WTC11 (cell line): ENCODE measurements around the gene SLC26A2. TPM values are rescaled to one million over a fixed set of nuclear protein-coding genes. Genes with fewer than 3 reads are reported as not detected.

ENCODE experiments used
- ATAC-seq: fragments of 200-7000 bp; cut with Tn5 transposase; 2 replicates; pipeline ENCODE4 v1.10.0; 2021; ENCODE audit warnings: mild to moderate bottlenecking, moderate library complexity
- CTCF ChIA-PET: fragments of 300-600 bp; sonication (Branson Sonifier 250); formaldehyde crosslinking; loops from one replicate; lab custom pipeline; 2021; ENCODE audit warnings: antibody characterized with exemption; lab: Charles Lee
- POLR2A ChIA-PET: fragments of 350-600 bp; sonication (Branson Sonifier 250); formaldehyde crosslinking; loops from one replicate; lab custom pipeline; 2021; ENCODE audit warnings: antibody characterized with exemption; lab: Charles Lee
- DNase-seq: peaks from one replicate; pipeline ENCODE4 v3.0.0; 2021; ENCODE audit warnings: low spot score
- H3K27ac Mint-ChIP-seq: 2 replicates; pipeline ENCODE4 v1.8.0; 2021; ENCODE audit warnings: mixed read lengths
- H3K27me3 Mint-ChIP-seq: 2 replicates; pipeline ENCODE4 v1.8.0; 2021; ENCODE audit warnings: low read depth, mild to moderate bottlenecking, moderate library complexity, mixed read lengths
- H3K36me3 Mint-ChIP-seq: 2 replicates; pipeline ENCODE4 v1.8.0; 2021; ENCODE audit warnings: mixed read lengths
- H3K4me1 Mint-ChIP-seq: 2 replicates; pipeline ENCODE4 v1.8.0; 2022; ENCODE audit warnings: mixed read lengths
- H3K4me3 Mint-ChIP-seq: 2 replicates; pipeline ENCODE4 v1.8.0; 2021; ENCODE audit warnings: mild to moderate bottlenecking, moderate library complexity, mixed read lengths
- H3K9me3 Mint-ChIP-seq: 2 replicates; pipeline ENCODE4 v1.8.0; 2021; ENCODE audit warnings: mixed read lengths
- CBFB ChIP-seq: sonication (generic); formaldehyde crosslinking; IDR thresholded peaks from 2 replicates; pipeline ENCODE4 v1.8.1; 2022; ENCODE audit warnings: mild to moderate bottlenecking, low read depth, missing genetic modification reagents
- CREM ChIP-seq: sonication (generic); formaldehyde crosslinking; IDR thresholded peaks from 2 replicates; pipeline ENCODE4 v1.8.1; 2022; ENCODE audit warnings: mild to moderate bottlenecking, missing genetic modification reagents, moderate library complexity
- FOXP1 ChIP-seq: sonication (generic); formaldehyde crosslinking; IDR thresholded peaks from 2 replicates; pipeline ENCODE4 v1.8.0; 2022; ENCODE audit warnings: missing genetic modification reagents, mild to moderate bottlenecking, moderate library complexity, borderline replicate concordance
- GABPB1 ChIP-seq: sonication (generic); formaldehyde crosslinking; IDR thresholded peaks from 2 replicates; pipeline ENCODE4 v1.8.1; 2023; ENCODE audit warnings: mild to moderate bottlenecking, missing genetic modification reagents
- MYBL2 ChIP-seq: sonication (generic); formaldehyde crosslinking; IDR thresholded peaks from 2 replicates; pipeline ENCODE4 v1.8.1; 2023; ENCODE audit warnings: mild to moderate bottlenecking, moderate library complexity, missing genetic modification reagents
- RORB ChIP-seq: fragments of 250-450 bp; sonication (Bioruptor Pico); IDR thresholded peaks from 2 replicates; pipeline ENCODE4 v1.9.0; 2021; ENCODE audit warnings: mild to moderate bottlenecking
- SMAD4 ChIP-seq: sonication (generic); formaldehyde crosslinking; IDR thresholded peaks from 2 replicates; pipeline ENCODE4 v1.8.0; 2022; ENCODE audit warnings: mild to moderate bottlenecking, missing genetic modification reagents
- ZNF138 ChIP-seq: sonication (generic); formaldehyde crosslinking; conservative IDR thresholded peaks from 2 replicates; pipeline ENCODE4 v1.8.1; 2022; ENCODE audit warnings: mild to moderate bottlenecking, moderate library complexity, missing genetic modification reagents
- ZNF423 ChIP-seq: fragments of 250-450 bp; sonication (Bioruptor Pico); IDR thresholded peaks from 2 replicates; pipeline ENCODE4 v2.1.2; 2022; ENCODE audit warnings: mild to moderate bottlenecking, moderate library complexity
- ZNF671 ChIP-seq: fragments of 250-450 bp; sonication (Bioruptor Pico); IDR thresholded peaks from 2 replicates; pipeline ENCODE4 v1.8.0; 2021; ENCODE audit warnings: mild to moderate bottlenecking
- total RNA-seq: library from RNA; stranded (reverse); gene quantifications from 3 replicates; pipeline ENCODE4 v1.2.3, GENCODE V29; 2021
- TF ChIP-seq, protein P1 (sequence below): sonication (generic); formaldehyde crosslinking; IDR thresholded peaks from 2 replicates; pipeline ENCODE4 v1.8.1; 2023; ENCODE audit warnings: mild to moderate bottlenecking, missing genetic modification reagents
- TF ChIP-seq, protein P2 (sequence below): sonication (generic); formaldehyde crosslinking; conservative IDR thresholded peaks from 2 replicates; pipeline ENCODE4 v1.8.1; 2023; ENCODE audit warnings: mild to moderate bottlenecking, low read depth, missing genetic modification reagents, moderate library complexity
- TF ChIP-seq, protein P3 (sequence below): sonication (generic); formaldehyde crosslinking; IDR thresholded peaks from 2 replicates; pipeline ENCODE4 v1.8.0; 2022; ENCODE audit warnings: mild to moderate bottlenecking, missing genetic modification reagents
- TF ChIP-seq, protein P4 (sequence below): fragments of 250-450 bp; sonication (Bioruptor Pico); conservative IDR thresholded peaks from 2 replicates; pipeline ENCODE4 v1.9.0; 2021; ENCODE audit warnings: mild to moderate bottlenecking
- TF ChIP-seq, protein P5 (sequence below): sonication (generic); formaldehyde crosslinking; IDR thresholded peaks from 2 replicates; pipeline ENCODE4 v1.8.1; 2023; ENCODE audit warnings: mild to moderate bottlenecking, moderate library complexity, missing genetic modification reagents
- TF ChIP-seq, protein P6 (sequence below): sonication (generic); formaldehyde crosslinking; IDR thresholded peaks from 2 replicates; pipeline ENCODE4 v1.8.1; 2022; ENCODE audit warnings: mild to moderate bottlenecking, missing genetic modification reagents, moderate library complexity, borderline replicate concordance
- TF ChIP-seq, protein P7 (sequence below): fragments of 200-600 bp; IDR thresholded peaks from 2 replicates; pipeline ENCODE4 v1.8.0; 2022; ENCODE audit warnings: antibody characterized with exemption

The SLC26A2 gene
- total RNA-seq, 1 experiment from 2014 or later: 11.1 TPM

DNA sequence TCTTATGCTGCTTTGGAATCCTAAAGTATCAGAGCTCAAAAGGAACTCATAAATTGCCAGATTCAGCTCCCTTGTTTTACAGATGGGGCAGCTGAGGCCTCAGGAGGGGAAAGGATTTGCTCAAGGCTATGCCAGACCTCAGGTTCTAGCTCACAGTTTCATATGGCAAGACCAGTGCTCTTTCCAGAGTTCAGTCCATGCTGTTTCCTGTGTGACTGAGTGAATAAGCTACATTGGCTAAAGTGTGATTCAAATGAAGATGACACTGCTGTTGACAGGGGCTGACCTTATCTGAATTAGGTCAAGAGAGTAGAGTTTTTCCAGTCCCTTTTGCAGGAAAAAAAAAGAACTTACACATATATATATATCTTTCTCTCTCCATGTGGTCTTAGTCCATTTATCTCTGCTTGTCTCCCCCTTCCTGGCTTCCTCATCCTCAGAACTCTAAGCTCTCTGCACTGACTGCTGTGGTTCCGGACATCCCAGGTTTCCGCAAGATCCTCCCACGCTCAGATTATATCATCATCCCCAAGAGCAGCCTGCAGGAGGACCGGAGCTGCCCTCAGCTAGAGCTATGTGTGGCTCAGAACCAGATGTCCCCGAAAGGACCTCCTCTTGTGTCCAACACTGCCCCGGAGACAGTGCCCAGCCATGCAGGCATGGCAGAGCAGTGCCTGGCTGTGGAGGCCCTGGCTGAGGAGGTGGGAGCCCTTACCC lies 49.3 kb downstream of the SLC26A2 start (continued):
- TF ChIP-seq, protein P1, sequence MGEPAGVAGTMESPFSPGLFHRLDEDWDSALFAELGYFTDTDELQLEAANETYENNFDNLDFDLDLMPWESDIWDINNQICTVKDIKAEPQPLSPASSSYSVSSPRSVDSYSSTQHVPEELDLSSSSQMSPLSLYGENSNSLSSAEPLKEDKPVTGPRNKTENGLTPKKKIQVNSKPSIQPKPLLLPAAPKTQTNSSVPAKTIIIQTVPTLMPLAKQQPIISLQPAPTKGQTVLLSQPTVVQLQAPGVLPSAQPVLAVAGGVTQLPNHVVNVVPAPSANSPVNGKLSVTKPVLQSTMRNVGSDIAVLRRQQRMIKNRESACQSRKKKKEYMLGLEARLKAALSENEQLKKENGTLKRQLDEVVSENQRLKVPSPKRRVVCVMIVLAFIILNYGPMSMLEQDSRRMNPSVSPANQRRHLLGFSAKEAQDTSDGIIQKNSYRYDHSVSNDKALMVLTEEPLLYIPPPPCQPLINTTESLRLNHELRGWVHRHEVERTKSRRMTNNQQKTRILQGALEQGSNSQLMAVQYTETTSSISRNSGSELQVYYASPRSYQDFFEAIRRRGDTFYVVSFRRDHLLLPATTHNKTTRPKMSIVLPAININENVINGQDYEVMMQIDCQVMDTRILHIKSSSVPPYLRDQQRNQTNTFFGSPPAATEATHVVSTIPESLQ (CRISPR knock-in tag): no peak
- no peak for TF ChIP-seq ZNF423
- TF ChIP-seq, all 79 proteins: peak for 0

DNA sequence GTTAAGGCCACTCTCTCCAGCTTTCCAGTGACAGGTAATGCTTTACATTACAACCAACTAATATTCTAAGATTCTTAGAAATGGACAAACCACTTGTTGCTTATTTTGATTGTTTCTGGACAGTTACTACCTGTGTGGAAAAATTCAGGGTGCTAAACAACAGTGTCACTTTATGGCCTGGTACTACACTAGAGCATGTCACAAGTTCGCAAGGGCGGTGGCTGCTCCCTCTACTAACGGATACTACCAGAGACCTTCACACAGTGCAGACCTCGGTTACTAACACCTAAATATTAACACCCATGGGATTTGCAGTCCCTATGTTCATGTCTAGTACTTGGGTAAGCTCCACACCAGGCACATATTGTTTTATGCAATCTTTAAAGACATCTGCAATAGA lies 53.4 kb downstream of the SLC26A2 start:
- ATAC-seq: no peak
- Mint-ChIP-seq H3K27ac (no peak overlapping the region), H3K4me1 (no peaks in the 10 kb centered on the region), H3K36me3 (peaks cover 81% of the 10 kb centered on the region), H3K4me3 (no peak overlapping the region), H3K27me3 (no peaks in the 10 kb centered on the region), H3K9me3 (peaks cover 16% of the 10 kb centered on the region)
- DNase-seq: no peak
- ChIA-PET POLR2A (no interaction called here), CTCF (no interaction called here)
- TF ChIP-seq, protein P2, sequence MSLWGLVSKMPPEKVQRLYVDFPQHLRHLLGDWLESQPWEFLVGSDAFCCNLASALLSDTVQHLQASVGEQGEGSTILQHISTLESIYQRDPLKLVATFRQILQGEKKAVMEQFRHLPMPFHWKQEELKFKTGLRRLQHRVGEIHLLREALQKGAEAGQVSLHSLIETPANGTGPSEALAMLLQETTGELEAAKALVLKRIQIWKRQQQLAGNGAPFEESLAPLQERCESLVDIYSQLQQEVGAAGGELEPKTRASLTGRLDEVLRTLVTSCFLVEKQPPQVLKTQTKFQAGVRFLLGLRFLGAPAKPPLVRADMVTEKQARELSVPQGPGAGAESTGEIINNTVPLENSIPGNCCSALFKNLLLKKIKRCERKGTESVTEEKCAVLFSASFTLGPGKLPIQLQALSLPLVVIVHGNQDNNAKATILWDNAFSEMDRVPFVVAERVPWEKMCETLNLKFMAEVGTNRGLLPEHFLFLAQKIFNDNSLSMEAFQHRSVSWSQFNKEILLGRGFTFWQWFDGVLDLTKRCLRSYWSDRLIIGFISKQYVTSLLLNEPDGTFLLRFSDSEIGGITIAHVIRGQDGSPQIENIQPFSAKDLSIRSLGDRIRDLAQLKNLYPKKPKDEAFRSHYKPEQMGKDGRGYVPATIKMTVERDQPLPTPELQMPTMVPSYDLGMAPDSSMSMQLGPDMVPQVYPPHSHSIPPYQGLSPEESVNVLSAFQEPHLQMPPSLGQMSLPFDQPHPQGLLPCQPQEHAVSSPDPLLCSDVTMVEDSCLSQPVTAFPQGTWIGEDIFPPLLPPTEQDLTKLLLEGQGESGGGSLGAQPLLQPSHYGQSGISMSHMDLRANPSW (CRISPR knock-in tag): no peak
- TF ChIP-seq FOXP1 (CRISPR knock-in tag) (no peak), SMAD4 (CRISPR knock-in tag) (no peak), CBFB (CRISPR knock-in tag) (no peak), MYBL2 (CRISPR knock-in tag) (no peak), ZNF138 (no peak), RORB (no peak), ZNF671 (no peak), GABPB1 (CRISPR knock-in tag) (no peak), CREM (CRISPR knock-in tag) (no peak)
- TF ChIP-seq, protein P3, sequence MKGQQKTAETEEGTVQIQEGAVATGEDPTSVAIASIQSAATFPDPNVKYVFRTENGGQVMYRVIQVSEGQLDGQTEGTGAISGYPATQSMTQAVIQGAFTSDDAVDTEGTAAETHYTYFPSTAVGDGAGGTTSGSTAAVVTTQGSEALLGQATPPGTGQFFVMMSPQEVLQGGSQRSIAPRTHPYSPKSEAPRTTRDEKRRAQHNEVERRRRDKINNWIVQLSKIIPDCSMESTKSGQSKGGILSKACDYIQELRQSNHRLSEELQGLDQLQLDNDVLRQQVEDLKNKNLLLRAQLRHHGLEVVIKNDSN (CRISPR knock-in tag): no peak
- TF ChIP-seq, protein P4, sequence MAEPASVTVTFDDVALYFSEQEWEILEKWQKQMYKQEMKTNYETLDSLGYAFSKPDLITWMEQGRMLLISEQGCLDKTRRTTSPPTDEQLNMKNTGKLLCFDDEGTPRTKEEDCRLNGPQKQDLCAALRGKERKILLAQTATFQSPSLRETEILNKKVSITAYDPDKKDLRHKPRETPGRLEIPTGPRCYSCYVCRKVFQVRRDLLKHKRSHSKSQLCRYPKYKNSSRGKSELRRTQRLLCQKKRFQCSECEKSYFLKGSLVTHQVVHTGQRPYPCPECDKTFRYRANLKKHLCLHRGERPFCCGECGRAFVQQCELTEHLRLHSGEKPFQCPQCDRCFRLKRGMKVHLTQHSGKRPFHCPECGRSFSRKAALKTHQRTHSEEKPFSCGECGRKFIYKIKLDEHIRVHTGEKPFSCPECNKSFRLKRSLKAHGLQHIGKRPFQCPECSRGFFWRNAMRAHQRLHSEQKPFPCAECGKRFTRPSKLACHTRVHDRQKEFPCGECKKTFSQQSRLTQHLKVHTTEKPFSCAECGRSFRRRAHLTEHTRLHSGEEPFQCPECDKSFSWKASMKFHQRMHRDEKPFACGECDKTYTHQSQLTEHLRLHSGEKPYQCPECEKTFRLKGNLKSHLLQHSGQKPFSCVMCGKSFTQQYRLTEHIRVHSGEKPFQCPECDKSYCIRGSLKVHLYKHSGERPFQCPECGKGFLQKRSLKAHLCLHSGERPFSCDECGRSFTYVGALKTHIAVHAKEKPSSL: no peak
- TF ChIP-seq, protein P5, sequence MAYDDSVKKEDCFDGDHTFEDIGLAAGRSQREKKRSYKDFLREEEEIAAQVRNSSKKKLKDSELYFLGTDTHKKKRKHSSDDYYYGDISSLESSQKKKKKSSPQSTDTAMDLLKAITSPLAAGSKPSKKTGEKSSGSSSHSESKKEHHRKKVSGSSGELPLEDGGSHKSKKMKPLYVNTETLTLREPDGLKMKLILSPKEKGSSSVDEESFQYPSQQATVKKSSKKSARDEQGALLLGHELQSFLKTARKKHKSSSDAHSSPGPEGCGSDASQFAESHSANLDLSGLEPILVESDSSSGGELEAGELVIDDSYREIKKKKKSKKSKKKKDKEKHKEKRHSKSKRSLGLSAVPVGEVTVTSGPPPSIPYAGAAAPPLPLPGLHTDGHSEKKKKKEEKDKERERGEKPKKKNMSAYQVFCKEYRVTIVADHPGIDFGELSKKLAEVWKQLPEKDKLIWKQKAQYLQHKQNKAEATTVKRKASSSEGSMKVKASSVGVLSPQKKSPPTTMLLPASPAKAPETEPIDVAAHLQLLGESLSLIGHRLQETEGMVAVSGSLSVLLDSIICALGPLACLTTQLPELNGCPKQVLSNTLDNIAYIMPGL: no peak
- TF ChIP-seq, protein P6, sequence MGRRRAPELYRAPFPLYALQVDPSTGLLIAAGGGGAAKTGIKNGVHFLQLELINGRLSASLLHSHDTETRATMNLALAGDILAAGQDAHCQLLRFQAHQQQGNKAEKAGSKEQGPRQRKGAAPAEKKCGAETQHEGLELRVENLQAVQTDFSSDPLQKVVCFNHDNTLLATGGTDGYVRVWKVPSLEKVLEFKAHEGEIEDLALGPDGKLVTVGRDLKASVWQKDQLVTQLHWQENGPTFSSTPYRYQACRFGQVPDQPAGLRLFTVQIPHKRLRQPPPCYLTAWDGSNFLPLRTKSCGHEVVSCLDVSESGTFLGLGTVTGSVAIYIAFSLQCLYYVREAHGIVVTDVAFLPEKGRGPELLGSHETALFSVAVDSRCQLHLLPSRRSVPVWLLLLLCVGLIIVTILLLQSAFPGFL (CRISPR knock-in tag): no peak
- TF ChIP-seq, protein P7, sequence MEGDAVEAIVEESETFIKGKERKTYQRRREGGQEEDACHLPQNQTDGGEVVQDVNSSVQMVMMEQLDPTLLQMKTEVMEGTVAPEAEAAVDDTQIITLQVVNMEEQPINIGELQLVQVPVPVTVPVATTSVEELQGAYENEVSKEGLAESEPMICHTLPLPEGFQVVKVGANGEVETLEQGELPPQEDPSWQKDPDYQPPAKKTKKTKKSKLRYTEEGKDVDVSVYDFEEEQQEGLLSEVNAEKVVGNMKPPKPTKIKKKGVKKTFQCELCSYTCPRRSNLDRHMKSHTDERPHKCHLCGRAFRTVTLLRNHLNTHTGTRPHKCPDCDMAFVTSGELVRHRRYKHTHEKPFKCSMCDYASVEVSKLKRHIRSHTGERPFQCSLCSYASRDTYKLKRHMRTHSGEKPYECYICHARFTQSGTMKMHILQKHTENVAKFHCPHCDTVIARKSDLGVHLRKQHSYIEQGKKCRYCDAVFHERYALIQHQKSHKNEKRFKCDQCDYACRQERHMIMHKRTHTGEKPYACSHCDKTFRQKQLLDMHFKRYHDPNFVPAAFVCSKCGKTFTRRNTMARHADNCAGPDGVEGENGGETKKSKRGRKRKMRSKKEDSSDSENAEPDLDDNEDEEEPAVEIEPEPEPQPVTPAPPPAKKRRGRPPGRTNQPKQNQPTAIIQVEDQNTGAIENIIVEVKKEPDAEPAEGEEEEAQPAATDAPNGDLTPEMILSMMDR: no peak
